HepG2 (cell line): ENCODE data around the gene UBR4. TPM values are rescaled to one million over a fixed set of nuclear protein-coding genes. Genes with fewer than 3 reads are reported as not detected.

Experiments used
- AFF4 ChIP-seq: sonication (generic); formaldehyde crosslinking; IDR thresholded peaks from 2 replicates; pipeline ENCODE4 v1.4.0; 2020; ENCODE audit warnings: missing genetic modification reagents
- ATF6 ChIP-seq: sonication (generic); formaldehyde crosslinking; conservative IDR thresholded peaks from 2 replicates; pipeline ENCODE4 v1.4.0; 2020; ENCODE audit warnings: missing genetic modification reagents
- ERF ChIP-seq: IDR thresholded peaks from 2 replicates; pipeline ENCODE4 v1.6.1; 2018; ENCODE audit warnings: missing biosample characterization, missing genetic modification reagents
- HES4 ChIP-seq: sonication (generic); formaldehyde crosslinking; IDR thresholded peaks from 2 replicates; pipeline ENCODE4 v1.9.0; 2021; ENCODE audit warnings: mild to moderate bottlenecking, missing genetic modification reagents, borderline replicate concordance
- JUND ChIP-seq: sonication (generic); formaldehyde crosslinking; IDR thresholded peaks from 2 replicates; pipeline ENCODE4 v1.8.0; 2022; ENCODE audit warnings: mild to moderate bottlenecking, missing genetic modification reagents
- RFX1 ChIP-seq: fragments of 450-650 bp; IDR thresholded peaks from 2 replicates; pipeline ENCODE4 v1.6.1; 2017
- SMAD3 ChIP-seq: sonication (generic); formaldehyde crosslinking; IDR thresholded peaks from 2 replicates; pipeline ENCODE4 v1.4.0; 2020; ENCODE audit warnings: missing genetic modification reagents
- TBL1XR1 ChIP-seq: fragments of 150-350 bp; IDR thresholded peaks from 2 replicates; pipeline ENCODE4 v1.6.1; 2014; ENCODE audit warnings: borderline replicate concordance, low read length; ENCODE audit not compliant: partially characterized antibody
- TP53 ChIP-seq: sonication (generic); formaldehyde crosslinking; conservative IDR thresholded peaks from 2 replicates; pipeline ENCODE4 v1.4.0; 2020; ENCODE audit warnings: missing genetic modification reagents
- ZNF10 ChIP-seq: sonication (generic); formaldehyde crosslinking; IDR thresholded peaks from 2 replicates; pipeline ENCODE4 v1.4.0; 2020; ENCODE audit warnings: mild to moderate bottlenecking, low read depth, missing genetic modification reagents, borderline replicate concordance
- ZNF30 ChIP-seq: sonication (generic); formaldehyde crosslinking; IDR thresholded peaks from 2 replicates; pipeline ENCODE4 v1.5.0; 2020; ENCODE audit warnings: mild to moderate bottlenecking, missing genetic modification reagents
- ZNF337 ChIP-seq: sonication (generic); formaldehyde crosslinking; IDR thresholded peaks from 2 replicates; pipeline ENCODE4 v1.5.1; 2020; ENCODE audit warnings: missing genetic modification reagents, low read depth, mild to moderate bottlenecking, borderline replicate concordance
- ZNF513 ChIP-seq: sonication (generic); formaldehyde crosslinking; conservative IDR thresholded peaks from 2 replicates; pipeline ENCODE4 v1.5.0; 2020; ENCODE audit warnings: missing genetic modification reagents
- polyA plus RNA-seq, 8 experiments: library from polyadenylated mRNA; depleted of rRNA in 3 of 8; stranded (reverse) in 7 of 8; unstranded in 1 of 8; fragments of >200 nt; fragmentation: Illumina TruSeq in 4 of 8; extraction: Trizol in 4 of 8; gene quantifications; 2 replicates each; pipeline versions ENCODE4 v1.2.1 to v1.2.3, GENCODE V29; 2011 to 2016; ENCODE audit warnings: low read depth in 4 of 8, missing spikeins in 1 of 8, mixed read lengths in 1 of 8; ENCODE audit not compliant: insufficient read depth in 1 of 8
- total RNA-seq, 5 experiments: library from RNA; depleted of rRNA; stranded (reverse); fragments of >200 nt; fragmentation: Illumina TruSeq; extraction: Trizol; gene quantifications; 2 replicates each; pipeline ENCODE4 v1.2.3, GENCODE V29; 2016; ENCODE audit warnings: low read depth in 1 of 5
- TF ChIP-seq, protein P1 (sequence below): sonication (generic); formaldehyde crosslinking; conservative IDR thresholded peaks from 2 replicates; pipeline ENCODE4 v1.4.0; 2020; ENCODE audit warnings: mild to moderate bottlenecking, missing genetic modification reagents, moderate library complexity
- TF ChIP-seq, protein P2 (sequence below): sonication (generic); formaldehyde crosslinking; IDR thresholded peaks from 2 replicates; pipeline ENCODE4 v1.5.1; 2020; ENCODE audit warnings: mild to moderate bottlenecking, moderate library complexity, missing genetic modification reagents

UBR4 gene
- total and polyA plus RNA-seq, 2 of the 13 experiments (the other 11 are each of a cell fraction or from before 2014, with no cell fraction given) = 59.1 to 106 TPM

DNA sequence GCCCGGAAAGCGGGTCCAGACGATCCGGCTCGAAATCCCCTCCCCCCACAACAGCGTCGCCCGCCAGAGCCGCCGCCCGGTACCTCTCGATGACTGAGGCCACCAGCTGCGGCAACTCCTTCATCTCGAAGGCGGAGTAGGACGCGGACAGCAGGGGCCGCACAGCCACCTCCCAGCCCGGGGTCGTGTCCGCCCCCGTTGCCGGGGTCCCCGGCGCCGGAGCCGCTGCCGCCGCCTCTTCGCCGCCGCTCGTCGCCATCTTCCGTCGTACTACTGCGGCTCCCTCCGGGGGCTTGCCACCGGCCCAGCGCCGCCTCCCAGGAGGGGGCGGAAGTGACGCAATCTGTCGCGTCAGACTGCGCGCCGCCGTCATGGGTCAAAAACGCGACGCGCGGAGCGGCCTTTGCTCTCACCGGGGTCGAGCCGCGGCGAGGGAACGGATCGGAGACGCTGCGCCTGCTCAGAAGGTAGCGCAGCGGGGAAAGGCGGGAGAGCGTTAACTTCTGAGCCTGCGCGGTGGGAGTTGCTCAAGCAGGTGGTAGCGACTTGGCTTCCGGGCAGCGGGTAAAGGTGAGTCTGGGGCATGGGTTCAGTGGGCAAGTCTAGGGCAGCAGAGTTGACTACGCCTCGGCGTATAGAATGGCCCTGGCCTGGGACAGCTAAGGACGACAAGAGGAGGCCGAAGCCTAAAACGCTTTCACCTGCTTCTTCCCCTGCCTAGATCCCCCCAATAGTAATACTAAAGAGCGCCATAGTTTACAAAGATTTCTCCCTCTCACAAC, at the start of gene UBR4 (continued):
- TF ChIP-seq AFF4 (0 out of 2 replicates have a peak, but pooled peaks have one; percentile 12), ZNF513 (CRISPR knock-in tag) (no peak), SMAD3 (CRISPR knock-in tag) (peak; percentile 86), TP53 (peak; percentile 76; the same call in 1 of the 2 replicates), ZNF30 (CRISPR knock-in tag) (no peak), HES4 (CRISPR knock-in tag) (no peak), RFX1 (no peak), ZNF10 (CRISPR knock-in tag) (no peak), ATF6 (CRISPR knock-in tag) (no peak), JUND (CRISPR knock-in tag) (peak; percentile 79), ERF (peak; percentile 93; the same call in 1 of the 2 replicates), ZNF337 (CRISPR knock-in tag) (0 out of 2 replicates have a peak, but pooled peaks have one; percentile 82), TBL1XR1 (peak; percentile 14)
- TF ChIP-seq, protein P1, sequence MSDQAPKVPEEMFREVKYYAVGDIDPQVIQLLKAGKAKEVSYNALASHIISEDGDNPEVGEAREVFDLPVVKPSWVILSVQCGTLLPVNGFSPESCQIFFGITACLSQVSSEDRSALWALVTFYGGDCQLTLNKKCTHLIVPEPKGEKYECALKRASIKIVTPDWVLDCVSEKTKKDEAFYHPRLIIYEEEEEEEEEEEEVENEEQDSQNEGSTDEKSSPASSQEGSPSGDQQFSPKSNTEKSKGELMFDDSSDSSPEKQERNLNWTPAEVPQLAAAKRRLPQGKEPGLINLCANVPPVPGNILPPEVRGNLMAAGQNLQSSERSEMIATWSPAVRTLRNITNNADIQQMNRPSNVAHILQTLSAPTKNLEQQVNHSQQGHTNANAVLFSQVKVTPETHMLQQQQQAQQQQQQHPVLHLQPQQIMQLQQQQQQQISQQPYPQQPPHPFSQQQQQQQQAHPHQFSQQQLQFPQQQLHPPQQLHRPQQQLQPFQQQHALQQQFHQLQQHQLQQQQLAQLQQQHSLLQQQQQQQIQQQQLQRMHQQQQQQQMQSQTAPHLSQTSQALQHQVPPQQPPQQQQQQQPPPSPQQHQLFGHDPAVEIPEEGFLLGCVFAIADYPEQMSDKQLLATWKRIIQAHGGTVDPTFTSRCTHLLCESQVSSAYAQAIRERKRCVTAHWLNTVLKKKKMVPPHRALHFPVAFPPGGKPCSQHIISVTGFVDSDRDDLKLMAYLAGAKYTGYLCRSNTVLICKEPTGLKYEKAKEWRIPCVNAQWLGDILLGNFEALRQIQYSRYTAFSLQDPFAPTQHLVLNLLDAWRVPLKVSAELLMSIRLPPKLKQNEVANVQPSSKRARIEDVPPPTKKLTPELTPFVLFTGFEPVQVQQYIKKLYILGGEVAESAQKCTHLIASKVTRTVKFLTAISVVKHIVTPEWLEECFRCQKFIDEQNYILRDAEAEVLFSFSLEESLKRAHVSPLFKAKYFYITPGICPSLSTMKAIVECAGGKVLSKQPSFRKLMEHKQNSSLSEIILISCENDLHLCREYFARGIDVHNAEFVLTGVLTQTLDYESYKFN (CRISPR knock-in tag) = peak; percentile 74
- TF ChIP-seq, protein P2, sequence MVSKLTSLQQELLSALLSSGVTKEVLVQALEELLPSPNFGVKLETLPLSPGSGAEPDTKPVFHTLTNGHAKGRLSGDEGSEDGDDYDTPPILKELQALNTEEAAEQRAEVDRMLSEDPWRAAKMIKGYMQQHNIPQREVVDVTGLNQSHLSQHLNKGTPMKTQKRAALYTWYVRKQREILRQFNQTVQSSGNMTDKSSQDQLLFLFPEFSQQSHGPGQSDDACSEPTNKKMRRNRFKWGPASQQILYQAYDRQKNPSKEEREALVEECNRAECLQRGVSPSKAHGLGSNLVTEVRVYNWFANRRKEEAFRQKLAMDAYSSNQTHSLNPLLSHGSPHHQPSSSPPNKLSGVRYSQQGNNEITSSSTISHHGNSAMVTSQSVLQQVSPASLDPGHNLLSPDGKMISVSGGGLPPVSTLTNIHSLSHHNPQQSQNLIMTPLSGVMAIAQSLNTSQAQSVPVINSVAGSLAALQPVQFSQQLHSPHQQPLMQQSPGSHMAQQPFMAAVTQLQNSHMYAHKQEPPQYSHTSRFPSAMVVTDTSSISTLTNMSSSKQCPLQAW = no peak; the same call in none of the 2 replicates
